Neural cell (in vitro differentiated cells): Measurements from ENCODE around the gene SMARCB1.

Source experiments
- EZH2 ChIP-seq: fragments of 200-600, 300-800 bp; shearing (Covaris generic), sonication (generic); IDR thresholded peaks from 2 replicates; pipeline ENCODE4 v1.6.1; 2014; ENCODE audit warnings: antibody characterized with exemption, low read length, borderline replicate concordance, mild to moderate bottlenecking; ENCODE audit not compliant: insufficient read depth, poor library complexity, severe bottlenecking
- SMC3 ChIP-seq: fragments of 450-650 bp; conservative IDR thresholded peaks from 2 replicates; pipeline ENCODE4 v1.6.1; 2014; ENCODE audit warnings: antibody characterized with exemption, mild to moderate bottlenecking, moderate library complexity; ENCODE audit not compliant: poor library complexity
- TF ChIP-seq, protein P1 (sequence below): fragments of 450-650 bp; IDR thresholded peaks from 2 replicates; pipeline ENCODE4 v1.5.1; 2014; ENCODE audit warnings: antibody characterized with exemption, mild to moderate bottlenecking, moderate library complexity; ENCODE audit not compliant: poor library complexity, severe bottlenecking

DNA sequence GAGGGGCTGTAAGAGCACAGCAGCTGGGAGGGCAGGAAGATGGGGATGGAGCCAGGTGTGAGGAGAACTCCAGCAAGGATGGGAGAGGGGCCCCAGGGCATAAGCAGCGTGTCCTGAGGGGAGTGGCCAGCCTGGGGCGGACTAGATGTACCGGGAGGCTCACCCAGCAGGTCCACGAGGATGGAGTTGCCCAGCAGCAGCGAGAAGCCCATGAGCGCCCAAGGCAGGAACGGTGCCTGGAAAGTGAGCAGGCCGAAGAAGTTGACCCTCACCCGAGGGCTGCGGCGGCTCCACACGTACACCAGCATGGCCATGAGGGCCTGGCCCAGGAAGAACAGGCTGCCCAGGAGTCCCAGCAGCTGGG is 50.7 kb downstream of the SMARCB1 start:
- TF ChIP-seq, protein P1, sequence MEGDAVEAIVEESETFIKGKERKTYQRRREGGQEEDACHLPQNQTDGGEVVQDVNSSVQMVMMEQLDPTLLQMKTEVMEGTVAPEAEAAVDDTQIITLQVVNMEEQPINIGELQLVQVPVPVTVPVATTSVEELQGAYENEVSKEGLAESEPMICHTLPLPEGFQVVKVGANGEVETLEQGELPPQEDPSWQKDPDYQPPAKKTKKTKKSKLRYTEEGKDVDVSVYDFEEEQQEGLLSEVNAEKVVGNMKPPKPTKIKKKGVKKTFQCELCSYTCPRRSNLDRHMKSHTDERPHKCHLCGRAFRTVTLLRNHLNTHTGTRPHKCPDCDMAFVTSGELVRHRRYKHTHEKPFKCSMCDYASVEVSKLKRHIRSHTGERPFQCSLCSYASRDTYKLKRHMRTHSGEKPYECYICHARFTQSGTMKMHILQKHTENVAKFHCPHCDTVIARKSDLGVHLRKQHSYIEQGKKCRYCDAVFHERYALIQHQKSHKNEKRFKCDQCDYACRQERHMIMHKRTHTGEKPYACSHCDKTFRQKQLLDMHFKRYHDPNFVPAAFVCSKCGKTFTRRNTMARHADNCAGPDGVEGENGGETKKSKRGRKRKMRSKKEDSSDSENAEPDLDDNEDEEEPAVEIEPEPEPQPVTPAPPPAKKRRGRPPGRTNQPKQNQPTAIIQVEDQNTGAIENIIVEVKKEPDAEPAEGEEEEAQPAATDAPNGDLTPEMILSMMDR = no peak
- TF ChIP-seq SMC3 = no peak
- TF ChIP-seq EZH2 = no peak
